H9 (cell line): Measurements from ENCODE around the gene BICDL1. TPM values are rescaled to one million over a fixed set of nuclear protein-coding genes. Genes with fewer than 3 reads are reported as not detected.

ENCODE experiments used
- DNase-seq: peaks from one replicate; pipeline ENCODE4 v3.0.0-alpha.2; 2017
- H2AFZ ChIP-seq: one replicate; pipeline ENCODE4 v1.6.1; 2013; ENCODE audit warnings: mild to moderate bottlenecking, low read length, control low read depth, moderate library complexity
- H2AK5ac ChIP-seq: 2 replicates; pipeline ENCODE4 v1.6.1; 2013; ENCODE audit warnings: low read length, control low read depth, mixed read lengths; ENCODE audit not compliant: insufficient read length
- H2BK120ac ChIP-seq: one replicate; pipeline ENCODE4 v1.6.1; 2013; ENCODE audit warnings: low read depth, mild to moderate bottlenecking, low read length, control low read depth, inconsistent platforms; ENCODE audit not compliant: poor library complexity, severe bottlenecking
- H2BK12ac ChIP-seq: 2 replicates; pipeline ENCODE4 v1.6.1; 2013; ENCODE audit warnings: low read length, control low read depth, mixed read lengths, low read depth; ENCODE audit not compliant: insufficient read length
- H2BK15ac ChIP-seq: 2 replicates; pipeline ENCODE4 v1.6.1; 2013; ENCODE audit warnings: low read depth, low read length, control low read depth
- H2BK20ac ChIP-seq: one replicate; pipeline ENCODE4 v1.6.1; 2013; ENCODE audit warnings: low read depth, mild to moderate bottlenecking, low read length, control low read depth, inconsistent platforms; ENCODE audit not compliant: poor library complexity, severe bottlenecking
- H2BK5ac ChIP-seq: 2 replicates; pipeline ENCODE4 v1.6.1; 2013; ENCODE audit warnings: low read length, control low read depth, mixed read lengths; ENCODE audit not compliant: insufficient read length
- H3K14ac ChIP-seq: 2 replicates; pipeline ENCODE4 v1.6.1; 2013; ENCODE audit warnings: low read length, control low read depth; ENCODE audit not compliant: insufficient read depth
- H3K18ac ChIP-seq: 2 replicates; pipeline ENCODE4 v1.6.1; 2013; ENCODE audit warnings: low read depth, mild to moderate bottlenecking, mixed read lengths, low read length, control low read depth; ENCODE audit not compliant: insufficient read length
- H3K23ac ChIP-seq: 2 replicates; pipeline ENCODE4 v1.6.1; 2013; ENCODE audit warnings: low read length, control low read depth, mixed read lengths, low read depth; ENCODE audit not compliant: insufficient read length
- H3K23me2 ChIP-seq: 2 replicates; pipeline ENCODE4 v1.6.1; 2013; ENCODE audit warnings: low read depth, mild to moderate bottlenecking, mixed read lengths, low read length, control low read depth; ENCODE audit not compliant: insufficient read length, poor library complexity, severe bottlenecking
- H3K27ac ChIP-seq: 2 replicates; pipeline ENCODE4 v1.5.1; 2013; ENCODE audit warnings: low read length, control low read depth, mixed read lengths, low read depth; ENCODE audit not compliant: insufficient read length
- H3K27me3 ChIP-seq: 2 replicates; pipeline ENCODE4 v1.6.1; 2013; ENCODE audit warnings: low read length, control low read depth, inconsistent platforms; ENCODE audit not compliant: insufficient read depth
- H3K4ac ChIP-seq: 2 replicates; pipeline ENCODE4 v1.6.1; 2013; ENCODE audit warnings: low read depth, mild to moderate bottlenecking, control low read depth, inconsistent platforms, low read length, moderate library complexity
- H3K4me1 ChIP-seq: 2 replicates; pipeline ENCODE4 v1.6.1; 2013; ENCODE audit warnings: low read length, control low read depth, inconsistent platforms; ENCODE audit not compliant: insufficient read depth
- H3K4me2 ChIP-seq: 2 replicates; pipeline ENCODE4 v1.6.1; 2013; ENCODE audit warnings: low read length, control low read depth, mixed read lengths; ENCODE audit not compliant: insufficient read length, insufficient read depth
- H3K56ac ChIP-seq: 2 replicates; pipeline ENCODE4 v1.6.1; 2013; ENCODE audit warnings: low read depth, mild to moderate bottlenecking, mixed read lengths, low read length, control low read depth; ENCODE audit not compliant: insufficient read length
- H3K79me1 ChIP-seq: 2 replicates; pipeline ENCODE4 v1.6.1; 2013; ENCODE audit warnings: low read depth, mild to moderate bottlenecking, moderate library complexity, low read length, control low read depth, inconsistent platforms; ENCODE audit not compliant: insufficient read depth, poor library complexity, severe bottlenecking
- H3K79me2 ChIP-seq: 2 replicates; pipeline ENCODE4 v1.6.1; 2013; ENCODE audit warnings: low read length, control low read depth, inconsistent platforms; ENCODE audit not compliant: insufficient read depth
- H3K9ac ChIP-seq: 2 replicates; pipeline ENCODE4 v1.6.1; 2013; ENCODE audit warnings: low read length, control low read depth, mixed read lengths; ENCODE audit not compliant: insufficient read length; ENCODE audit errors: extremely low read depth
- H3K9me3 ChIP-seq: one replicate; pipeline ENCODE4 v1.6.1; 2013; ENCODE audit warnings: low read depth, low read length, inconsistent platforms; ENCODE audit not compliant: control insufficient read depth
- H3T11ph ChIP-seq: one replicate; pipeline ENCODE4 v1.6.1; 2013; ENCODE audit warnings: mild to moderate bottlenecking, low read length, control low read depth, inconsistent platforms
- H4K20me1 ChIP-seq: one replicate; pipeline ENCODE4 v1.6.1; 2013; ENCODE audit not compliant: control insufficient read depth, insufficient read length, insufficient read depth
- H4K5ac ChIP-seq: 2 replicates; pipeline ENCODE4 v1.6.1; 2013; ENCODE audit warnings: low read depth, mild to moderate bottlenecking, mixed read lengths, low read length, control low read depth; ENCODE audit not compliant: insufficient read length
- H4K8ac ChIP-seq: replicated peaks from 2 replicates; pipeline ENCODE4 v1.6.1; 2013; ENCODE audit warnings: low read length, control low read depth, mixed read lengths, low read depth; ENCODE audit not compliant: insufficient read length
- H4K91ac ChIP-seq: 2 replicates; pipeline ENCODE4 v1.6.1; 2013; ENCODE audit warnings: low read depth, mild to moderate bottlenecking, moderate library complexity, mixed read lengths, low read length, control low read depth; ENCODE audit not compliant: insufficient read length
- H3K27ac Mint-ChIP-seq, 3 experiments: 2 replicates in 2 of 3; 3 replicates in 1 of 3; pipeline ENCODE4 v1.8.0; 2020 to 2021; ENCODE audit warnings: mixed read lengths in 3 of 3, mild to moderate bottlenecking in 1 of 3, moderate library complexity in 1 of 3
- H3K27me3 Mint-ChIP-seq: 2 replicates; pipeline ENCODE4 v1.8.0; 2021; ENCODE audit warnings: low read depth, mild to moderate bottlenecking, moderate library complexity, mixed read lengths
- H3K36me3 Mint-ChIP-seq, 3 experiments: 2 replicates in 2 of 3; 3 replicates in 1 of 3; pipeline ENCODE4 v1.8.0; 2020 to 2021; ENCODE audit warnings: low read depth in 3 of 3, mixed read lengths in 3 of 3; ENCODE audit not compliant: insufficient read depth in 1 of 3
- H3K4me1 Mint-ChIP-seq, 2 experiments: 2 replicates each; pipeline ENCODE4 v1.8.0; 2020; ENCODE audit warnings: mixed read lengths in 2 of 2
- H3K4me3 Mint-ChIP-seq, 2 experiments: 2 replicates in 1 of 2; 3 replicates in 1 of 2; pipeline ENCODE4 v1.8.0; 2020 to 2021; ENCODE audit warnings: mild to moderate bottlenecking in 2 of 2, mixed read lengths in 2 of 2, moderate library complexity in 1 of 2
- H3K9me3 Mint-ChIP-seq, 2 experiments: 2 replicates in 1 of 2; 3 replicates in 1 of 2; pipeline ENCODE4 v1.8.0; 2020; ENCODE audit warnings: mild to moderate bottlenecking in 2 of 2, mixed read lengths in 2 of 2, moderate library complexity in 1 of 2
- CTCF ChIP-seq: fragments of 200-600 bp; sonication (generic); conservative IDR thresholded peaks from 3 replicates; pipeline ENCODE4 v1.8.0; 2021; ENCODE audit warnings: antibody characterized with exemption, mild to moderate bottlenecking
- WGBS: extraction: QIAGEN DNeasy Blood & Tissue Kit; methylation state at CpG from one replicate; pipeline ENCODE4 v1.1.7; 2013; ENCODE audit warnings: missing lambda C conversion rate, low lambda C conversion rate, mixed read lengths; ENCODE audit not compliant: insufficient read length; ENCODE audit errors: extremely low coverage; 5-methylcytosine and 5-hydroxymethylcytosine counted together
- total RNA-seq: library from RNA; stranded (reverse); gene quantifications from 2 replicates; pipeline ENCODE4 v1.2.1, GENCODE V29; 2021

BICDL1 gene
- total RNA-seq, 1 experiment from 2014 or later: 13.8 TPM

- Histone ChIP-seq H3K23me2 (peaks cover 3% of the 10 kb centered on the region), H2AFZ (no peak overlapping the region), H2BK20ac (no peak overlapping the region), H3K9ac (no peak overlapping the region), H2BK12ac (no peak overlapping the region), H3K4me1 (no peaks in the 10 kb centered on the region), H3K18ac (no peak overlapping the region), H3K27me3 (no peaks in the 10 kb centered on the region), H4K8ac (no peak overlapping the region), H4K91ac (no peak overlapping the region), H4K20me1 (no peaks in the 10 kb centered on the region), H3T11ph (no peak overlapping the region), H3K79me2 (no peaks in the 10 kb centered on the region), H3K79me1 (no peaks in the 10 kb centered on the region), H3K56ac (no peak overlapping the region), H3K9me3 (no peaks in the 10 kb centered on the region), H2AK5ac (no peak overlapping the region), H2BK15ac (no peak overlapping the region), H3K4me2 (no peak overlapping the region), H2BK5ac (no peak overlapping the region), H4K5ac (no peak overlapping the region), H3K4ac (no peak overlapping the region), H3K14ac (no peak overlapping the region), H3K23ac (no peak overlapping the region), H3K27ac (no peak overlapping the region), H2BK120ac (no peak overlapping the region)
- Mint-ChIP-seq H3K9me3 (no peaks in the 10 kb centered on the region), H3K27me3 (peaks cover 5% of the 10 kb centered on the region), H3K4me3 (no peak overlapping the region), H3K4me1 (peaks cover 10 to 15% of the 10 kb centered on the region in 2 experiments), H3K27ac (no peak overlapping the region), H3K36me3 (peaks cover 10 to 22% (median 17%) of the 10 kb centered on the region in 3 experiments; a peak in 6 of 7 replicates)
- no peak; the same call in 2 of the 3 replicates for TF ChIP-seq CTCF
- DNase-seq: no peak
- no CpG with 5 or more reads among the region's 3 CpGs for WGBS
These were observed 6.0 kb downstream of the BICDL1 start for GRCh38 chr12:119994892-119995658.
